ENCODE measurements around the gene PEBP1. TPM values are rescaled to one million over a fixed set of nuclear protein-coding genes. Genes with fewer than 3 reads are reported as not detected.

PEBP1 gene
- total RNA-seq: 269 and 274 TPM in 2 replicates

DNA sequence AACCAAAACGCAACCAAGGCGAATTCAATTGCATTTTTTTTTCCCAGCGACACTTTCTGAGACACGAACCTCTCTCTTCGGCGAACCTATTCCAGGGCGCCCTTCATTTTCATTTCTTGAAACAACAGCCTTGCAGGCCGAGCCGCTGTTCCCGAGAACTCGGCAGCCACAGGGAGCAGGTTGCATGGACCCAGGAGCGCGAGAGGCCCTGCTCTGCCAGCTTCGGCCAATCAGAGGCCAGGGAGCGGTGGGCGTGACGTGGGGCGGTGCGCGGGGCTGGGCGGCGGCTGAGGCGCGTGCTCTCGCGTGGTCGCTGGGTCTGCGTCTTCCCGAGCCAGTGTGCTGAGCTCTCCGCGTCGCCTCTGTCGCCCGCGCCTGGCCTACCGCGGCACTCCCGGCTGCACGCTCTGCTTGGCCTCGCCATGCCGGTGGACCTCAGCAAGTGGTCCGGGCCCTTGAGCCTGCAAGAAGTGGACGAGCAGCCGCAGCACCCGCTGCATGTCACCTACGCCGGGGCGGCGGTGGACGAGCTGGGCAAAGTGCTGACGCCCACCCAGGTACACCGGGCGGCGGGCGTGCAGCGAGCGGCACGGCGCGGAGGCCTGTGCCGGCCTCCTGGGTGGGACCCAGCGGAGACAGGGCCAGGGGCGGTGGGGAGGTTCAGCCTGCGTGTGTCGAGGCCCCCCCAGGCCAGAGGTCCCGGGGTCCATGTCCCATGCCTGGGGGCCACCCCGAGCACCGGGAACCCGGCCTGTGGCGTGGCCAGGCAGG is at the start of gene PEBP1:
TSS of gene PEBP1 (plus strand) at position 337 of the 771 bp plus-strand sequence. CDS start at position 423, 86 bp downstream.

DNA sequence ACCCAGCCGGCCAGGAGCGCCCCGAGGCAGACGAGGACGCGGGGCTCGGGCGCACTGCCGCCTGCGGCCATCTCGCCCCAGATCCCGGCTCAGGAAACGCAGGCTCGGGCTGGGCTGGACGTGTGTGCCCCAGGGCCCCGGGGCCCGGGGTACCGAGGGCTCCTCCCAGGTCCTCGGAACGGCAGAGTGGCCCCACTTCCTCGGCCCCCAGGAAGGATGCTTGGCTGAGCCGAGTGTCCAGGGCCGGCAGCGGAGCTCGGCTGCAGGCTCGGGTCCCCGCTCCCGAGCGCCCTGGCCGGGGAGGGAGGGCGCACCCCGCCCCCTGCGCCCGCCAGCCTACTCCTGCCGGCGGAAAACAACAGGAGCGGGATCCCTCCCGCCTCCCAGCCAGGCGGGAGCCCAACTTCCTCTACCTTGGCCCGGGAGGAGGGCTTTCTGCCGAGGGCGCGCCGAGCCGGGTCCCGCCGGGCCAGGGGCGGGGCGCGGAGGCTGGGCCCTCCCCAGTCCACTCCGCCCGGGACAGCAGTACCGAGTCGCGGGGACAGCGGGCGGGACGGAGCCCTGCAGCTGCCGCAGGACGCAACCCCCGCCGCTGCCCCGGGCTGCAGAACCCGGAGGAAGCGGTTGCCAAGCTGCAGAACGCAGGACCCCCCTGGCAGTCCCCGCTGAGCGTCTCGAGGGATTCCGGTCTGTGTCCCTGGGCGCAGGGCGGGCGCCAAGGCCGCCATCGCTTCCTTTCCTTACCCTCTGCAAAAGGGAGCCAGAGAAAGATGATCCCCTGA is 32.1 kb upstream of the PEBP1 start, which contains the start of gene VSIG10:
TSS of gene VSIG10 (minus strand) at position 411 of the 782 bp plus-strand sequence. CDS start at position 71, 340 bp downstream.

Other genes starting within 250 kb of the PEBP1 start
- 0.47 and 0.59 TPM in 2 replicates for gene KSR2, start 167.1 kb upstream of the PEBP1 start, total RNA-seq
- gene RFC5, start 119.4 kb upstream of the PEBP1 start, total RNA-seq: 24.5 and 29.0 TPM in 2 replicates
- 72.0 and 81.4 TPM in 2 replicates for gene WSB2, start 74.9 kb upstream of the PEBP1 start, total RNA-seq
- 24.5 and 39.0 TPM in 2 replicates for gene VSIG10, start 32.1 kb upstream of the PEBP1 start, total RNA-seq
- 15.7 and 16.6 TPM in 2 replicates for gene TAOK3, start 236.8 kb downstream of the PEBP1 start, total RNA-seq
- gene SUDS3, start 240.4 kb downstream of the PEBP1 start, total RNA-seq: 18.3 and 26.1 TPM in 2 replicates